Measurements from ENCODE around the gene ADGRG1. TPM values are rescaled to one million over a fixed set of nuclear protein-coding genes. Genes with fewer than 3 reads are reported as not detected.

Gene ADGRG1
- polyA plus RNA-seq, 1 of the 3 experiments (the other 2 are of a cell fraction): 7.4 TPM

DNA sequence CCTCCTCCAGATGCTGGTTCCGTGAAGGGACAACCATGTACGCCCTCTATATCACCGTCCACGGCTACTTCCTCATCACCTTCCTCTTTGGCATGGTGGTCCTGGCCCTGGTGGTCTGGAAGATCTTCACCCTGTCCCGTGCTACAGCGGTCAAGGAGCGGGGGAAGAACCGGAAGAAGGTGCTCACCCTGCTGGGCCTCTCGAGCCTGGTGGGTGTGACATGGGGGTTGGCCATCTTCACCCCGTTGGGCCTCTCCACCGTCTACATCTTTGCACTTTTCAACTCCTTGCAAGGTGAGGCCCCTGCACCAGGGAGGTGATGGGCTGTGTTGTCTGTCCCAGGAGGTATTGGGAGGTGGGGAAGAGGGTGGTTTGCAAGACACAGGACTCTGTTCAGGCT lies 57.2 kb downstream of the ADGRG1 start:
- Histone ChIP-seq H3K4me1 (ENCODE audit: control insufficient read depth in 1 of 2, insufficient read depth in 2 of 2, low read depth in 1 of 2, low read length in 1 of 2) (peaks cover 0 to 8% of the 10 kb centered on the region in 2 experiments; a peak in 1 of 4 replicates), H4K20me1 (ENCODE audit: insufficient read depth) (no peaks in the 10 kb centered on the region), H3K36me3 (replicated peaks in 1 of 2; ENCODE audit: control insufficient read depth in 1 of 2, insufficient read depth in 2 of 2, low read length in 1 of 2) (no peaks in the 10 kb centered on the region), H2AFZ (ENCODE audit: low read depth) (no peak overlapping the region), H3K4me3 (ENCODE audit: low read depth in 2 of 2, low read length in 1 of 2) (no peak overlapping the region), H3K9me2 (no peaks in the 10 kb centered on the region), H3K27me3 (ENCODE audit: insufficient read depth) (no peaks in the 10 kb centered on the region; the same call in 1 of the 2 replicates), H3K9me3 (no peaks in the 10 kb centered on the region), H3F3A (replicated peaks; ENCODE audit: insufficient read depth) (no peaks in the 10 kb centered on the region), H3K27ac (ENCODE audit: low read depth in 2 of 2, low read length in 1 of 2) (no peak overlapping the region), H3K9ac (no peak overlapping the region), H3K4me2 (no peak overlapping the region), H3K79me2 (ENCODE audit: insufficient read depth) (no peaks in the 10 kb centered on the region)
- TF ChIP-seq RXRA (IDR thresholded peaks at IDR 0.05; ENCODE audit: borderline replicate concordance, low read depth): no peak
- TF ChIP-seq SIN3A (IDR thresholded peaks at IDR 0.05; ENCODE audit: borderline replicate concordance, low read depth, low read length): no peak
- TF ChIP-seq GABPA (IDR thresholded peaks at IDR 0.05; ENCODE audit: low read depth): no peak
- no peak for TF ChIP-seq RAD21 (IDR thresholded peaks at IDR 0.05; ENCODE audit: low read length)
- DNase-seq: no peak
- POLR2A ChIA-PET: no interaction called here
- 76% methylated on average over 11 of the region's 11 CpGs for WGBS (ENCODE audit: low lambda C conversion rate)
- CTCF ChIA-PET: interaction anchor here (1.5 kb wide), 2 partner anchors 37 to 109 kb away, joined by 4 to 7 read pairs; no protein-coding TSS in a partner anchor

DNA sequence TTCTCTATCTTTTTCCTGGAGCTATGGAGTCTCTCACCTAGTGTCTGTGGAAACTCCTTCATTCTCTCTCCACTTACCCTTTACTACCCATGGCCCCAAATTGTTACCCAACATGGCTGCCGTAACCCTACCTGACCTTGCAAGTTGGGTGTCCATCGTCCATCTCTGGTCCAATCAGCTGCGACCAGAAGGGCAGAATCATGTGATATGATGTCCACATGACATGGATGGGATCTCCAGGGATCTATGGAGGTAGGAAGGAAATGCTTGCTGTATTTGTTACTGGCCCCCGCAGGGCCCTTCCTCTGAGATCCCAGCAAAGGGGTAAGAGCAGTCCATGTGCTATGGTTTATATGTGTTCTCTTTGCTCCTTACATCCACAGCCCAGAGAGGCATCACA lies 58.1 kb downstream of the ADGRG1 start:
- no peak for TF ChIP-seq EP300 (IDR thresholded peaks at IDR 0.05; ENCODE audit: borderline replicate concordance in 1 of 2, low read depth in 1 of 2, low read length in 1 of 2)
- no peak for TF ChIP-seq CHD2 (IDR thresholded peaks at IDR 0.05; ENCODE audit: low read length, partially characterized antibody)
- H3K9me3 ChIP-seq: no peaks in the 10 kb centered on the region
- no peak overlapping the region for H3K27ac ChIP-seq (ENCODE audit: low read depth in 2 of 2, low read length in 1 of 2)
- DNase-seq: no peak
- no peak overlapping the region for H3K4me3 ChIP-seq (ENCODE audit: low read depth in 2 of 2, low read length in 1 of 2)
- POLR2A ChIA-PET: no interaction called here
- H3K79me2 ChIP-seq (ENCODE audit: insufficient read depth): no peaks in the 10 kb centered on the region
- 65% methylated on average over 4 of the region's 4 CpGs for WGBS (ENCODE audit: low lambda C conversion rate)
- no peaks in the 10 kb centered on the region; the same call in 1 of the 2 replicates for H3K27me3 ChIP-seq (ENCODE audit: insufficient read depth)
- no peaks in the 10 kb centered on the region for H4K20me1 ChIP-seq (ENCODE audit: insufficient read depth)
- H3K4me2 ChIP-seq: no peak overlapping the region
- H3K4me1 ChIP-seq (ENCODE audit: control insufficient read depth in 1 of 2, insufficient read depth in 2 of 2, low read depth in 1 of 2, low read length in 1 of 2): peaks cover 0 to 8% of the 10 kb centered on the region in 2 experiments; a peak in 1 of 4 replicates
- no peak overlapping the region for H3K9ac ChIP-seq
- no peaks in the 10 kb centered on the region for H3K36me3 ChIP-seq (replicated peaks in 1 of 2; ENCODE audit: control insufficient read depth in 1 of 2, insufficient read depth in 2 of 2, low read length in 1 of 2)
- H2AFZ ChIP-seq (ENCODE audit: low read depth): no peak overlapping the region
- H3K9me2 ChIP-seq: no peaks in the 10 kb centered on the region
- no peaks in the 10 kb centered on the region for H3F3A ChIP-seq (replicated peaks; ENCODE audit: insufficient read depth)
- CTCF ChIA-PET: interaction anchor here (0.8 to 1.2 kb wide), 2 partner anchors 37 to 71 kb away, joined by 3 to 4 read pairs; no protein-coding TSS in a partner anchor

DNA sequence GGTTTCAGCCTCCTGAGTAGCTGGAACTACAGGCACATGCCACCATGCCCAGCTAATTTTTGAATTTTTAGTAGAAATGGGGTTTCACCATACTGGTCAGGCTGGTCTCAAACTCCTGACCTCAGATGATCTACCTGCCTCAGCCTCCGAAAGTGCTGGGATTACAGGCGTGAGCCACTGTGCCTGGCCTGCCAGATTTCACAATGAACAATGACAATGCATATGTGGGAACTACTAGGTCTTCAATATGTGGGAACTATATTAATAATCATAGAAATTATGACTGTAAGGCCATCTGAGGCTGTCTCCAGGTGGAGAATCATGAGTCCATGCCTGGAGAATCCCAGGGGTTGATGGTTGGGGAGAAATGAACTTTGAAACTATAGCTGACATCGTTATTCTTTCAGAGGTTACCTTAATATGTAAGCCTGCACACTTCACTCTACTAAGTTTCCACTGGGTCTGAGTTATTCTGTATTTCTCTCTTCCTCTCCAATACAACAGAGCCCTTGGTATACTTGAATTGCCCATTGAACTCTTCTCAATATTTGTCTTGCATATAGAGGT lies 59.0 kb downstream of the ADGRG1 start:
- Histone ChIP-seq H3K27me3 (ENCODE audit: insufficient read depth) (no peaks in the 10 kb centered on the region; the same call in 1 of the 2 replicates), H3K4me1 (ENCODE audit: control insufficient read depth in 1 of 2, insufficient read depth in 2 of 2, low read depth in 1 of 2, low read length in 1 of 2) (peaks cover 0 to 8% of the 10 kb centered on the region in 2 experiments; a peak in 1 of 4 replicates), H3K79me2 (ENCODE audit: insufficient read depth) (no peaks in the 10 kb centered on the region), H3K9me3 (no peaks in the 10 kb centered on the region), H3K4me3 (ENCODE audit: low read depth in 2 of 2, low read length in 1 of 2) (no peak overlapping the region), H3K9me2 (no peaks in the 10 kb centered on the region), H2AFZ (ENCODE audit: low read depth) (no peak overlapping the region), H4K20me1 (ENCODE audit: insufficient read depth) (no peaks in the 10 kb centered on the region), H3F3A (replicated peaks; ENCODE audit: insufficient read depth) (no peaks in the 10 kb centered on the region), H3K4me2 (no peak overlapping the region), H3K36me3 (replicated peaks in 1 of 2; ENCODE audit: control insufficient read depth in 1 of 2, insufficient read depth in 2 of 2, low read length in 1 of 2) (no peaks in the 10 kb centered on the region), H3K27ac (ENCODE audit: low read depth in 2 of 2, low read length in 1 of 2) (no peak overlapping the region), H3K9ac (no peak overlapping the region)
- DNase-seq: no peak
- 63% methylated on average over 3 of the region's 3 CpGs for WGBS (ENCODE audit: low lambda C conversion rate)
- TF ChIP-seq YY1 (IDR thresholded peaks at IDR 0.05; ENCODE audit: low read depth): no peak
- POLR2A ChIA-PET: no interaction called here
- CTCF ChIA-PET: interaction anchor here (0.8 kb wide), 1 partner anchor 70 kb away, joined by 3 read pairs; no protein-coding TSS in a partner anchor
